WTC11 (cell line): Measurements from ENCODE around the gene SNX8. TPM values are rescaled to one million over a fixed set of nuclear protein-coding genes. Genes with fewer than 3 reads are reported as not detected.

Experiments
- ATAC-seq: fragments of 200-7000 bp; cut with Tn5 transposase; 2 replicates; pipeline ENCODE4 v1.10.0; 2021; ENCODE audit warnings: mild to moderate bottlenecking, moderate library complexity
- CTCF ChIA-PET: fragments of 300-600 bp; sonication (Branson Sonifier 250); formaldehyde crosslinking; loops from one replicate; lab custom pipeline; 2021; ENCODE audit warnings: antibody characterized with exemption; lab: Charles Lee
- POLR2A ChIA-PET: fragments of 350-600 bp; sonication (Branson Sonifier 250); formaldehyde crosslinking; loops from one replicate; lab custom pipeline; 2021; ENCODE audit warnings: antibody characterized with exemption; lab: Charles Lee
- DNase-seq: peaks from one replicate; pipeline ENCODE4 v3.0.0; 2021; ENCODE audit warnings: low spot score
- H3K27ac Mint-ChIP-seq: 2 replicates; pipeline ENCODE4 v1.8.0; 2021; ENCODE audit warnings: mixed read lengths
- H3K27me3 Mint-ChIP-seq: 2 replicates; pipeline ENCODE4 v1.8.0; 2021; ENCODE audit warnings: low read depth, mild to moderate bottlenecking, moderate library complexity, mixed read lengths
- H3K36me3 Mint-ChIP-seq: 2 replicates; pipeline ENCODE4 v1.8.0; 2021; ENCODE audit warnings: mixed read lengths
- H3K4me1 Mint-ChIP-seq: 2 replicates; pipeline ENCODE4 v1.8.0; 2022; ENCODE audit warnings: mixed read lengths
- H3K4me3 Mint-ChIP-seq: 2 replicates; pipeline ENCODE4 v1.8.0; 2021; ENCODE audit warnings: mild to moderate bottlenecking, moderate library complexity, mixed read lengths
- H3K9me3 Mint-ChIP-seq: 2 replicates; pipeline ENCODE4 v1.8.0; 2021; ENCODE audit warnings: mixed read lengths
- ATF2 ChIP-seq: sonication (generic); formaldehyde crosslinking; IDR thresholded peaks from 2 replicates; pipeline ENCODE4 v1.8.1; 2022; ENCODE audit warnings: low read depth, missing genetic modification reagents, borderline replicate concordance
- E2F1 ChIP-seq: sonication (generic); formaldehyde crosslinking; IDR thresholded peaks from 2 replicates; pipeline ENCODE4 v1.8.0; 2022; ENCODE audit warnings: mild to moderate bottlenecking, missing genetic modification reagents
- GTF2I ChIP-seq: fragments of 250-450 bp; sonication (Bioruptor Pico); conservative IDR thresholded peaks from 2 replicates; pipeline ENCODE4 v1.4.0; 2021; ENCODE audit warnings: mild to moderate bottlenecking
- HMGA2 ChIP-seq: fragments of 250-450 bp; sonication (Bioruptor Pico); IDR thresholded peaks from 2 replicates; pipeline ENCODE4 v1.4.0; 2021; ENCODE audit warnings: mild to moderate bottlenecking, moderate library complexity
- JUN ChIP-seq: sonication (generic); formaldehyde crosslinking; IDR thresholded peaks from 2 replicates; pipeline ENCODE4 v1.8.0; 2023; ENCODE audit warnings: mild to moderate bottlenecking, missing genetic modification reagents
- NR3C1 ChIP-seq: sonication (generic); formaldehyde crosslinking; conservative IDR thresholded peaks from 2 replicates; pipeline ENCODE4 v1.8.1; 2023; ENCODE audit warnings: low read depth, mild to moderate bottlenecking, missing genetic modification reagents
- PRRX2 ChIP-seq: fragments of 250-450 bp; sonication (Bioruptor Pico); IDR thresholded peaks from 2 replicates; pipeline ENCODE4 v1.8.0; 2021; ENCODE audit warnings: mild to moderate bottlenecking
- TP53 ChIP-seq: sonication (generic); formaldehyde crosslinking; IDR thresholded peaks from 2 replicates; pipeline ENCODE4 v1.8.1; 2023; ENCODE audit warnings: mild to moderate bottlenecking, missing genetic modification reagents
- ZBTB43 ChIP-seq: sonication (generic); formaldehyde crosslinking; IDR thresholded peaks from 2 replicates; pipeline ENCODE4 v1.8.1; 2023; ENCODE audit warnings: mild to moderate bottlenecking, missing genetic modification reagents
- ZNF281 ChIP-seq: sonication (generic); formaldehyde crosslinking; IDR thresholded peaks from 2 replicates; pipeline ENCODE4 v1.8.0; 2023; ENCODE audit warnings: mild to moderate bottlenecking, missing genetic modification reagents
- ZNF423 ChIP-seq: fragments of 250-450 bp; sonication (Bioruptor Pico); IDR thresholded peaks from 2 replicates; pipeline ENCODE4 v2.1.2; 2022; ENCODE audit warnings: mild to moderate bottlenecking, moderate library complexity
- ZNF532 ChIP-seq: fragments of 250-450 bp; sonication (Bioruptor Pico); IDR thresholded peaks from 2 replicates; pipeline ENCODE4 v1.9.0; 2021; ENCODE audit warnings: mild to moderate bottlenecking, borderline replicate concordance
- ZNF671 ChIP-seq: fragments of 250-450 bp; sonication (Bioruptor Pico); IDR thresholded peaks from 2 replicates; pipeline ENCODE4 v1.8.0; 2021; ENCODE audit warnings: mild to moderate bottlenecking
- total RNA-seq: library from RNA; stranded (reverse); gene quantifications from 3 replicates; pipeline ENCODE4 v1.2.3, GENCODE V29; 2021
- TF ChIP-seq, protein P1 (sequence below): sonication (generic); formaldehyde crosslinking; IDR thresholded peaks from 2 replicates; pipeline ENCODE4 v1.8.1; 2022; ENCODE audit warnings: mild to moderate bottlenecking, missing genetic modification reagents, moderate library complexity, borderline replicate concordance
- TF ChIP-seq, protein P2 (sequence below): sonication (generic); formaldehyde crosslinking; IDR thresholded peaks from 2 replicates; pipeline ENCODE4 v1.8.0; 2022; ENCODE audit warnings: missing genetic modification reagents

The SNX8 gene
- total RNA-seq, 1 experiment from 2014 or later, result 50.8 TPM

GRCh38 chr7:2209961-2210323, 104.3 kb downstream of the SNX8 start:
- H3K27ac Mint-ChIP-seq, result no peak overlapping the region
- ATAC-seq, result no peak
- DNase-seq, result no peak
- peaks cover 67% of the 10 kb centered on the region for H3K36me3 Mint-ChIP-seq
- POLR2A ChIA-PET, result interaction anchor here (0.6 kb wide), 1 partner anchor 212 kb away, joined by 3 read pairs; no protein-coding TSS in a partner anchor
- TF ChIP-seq, protein P1, sequence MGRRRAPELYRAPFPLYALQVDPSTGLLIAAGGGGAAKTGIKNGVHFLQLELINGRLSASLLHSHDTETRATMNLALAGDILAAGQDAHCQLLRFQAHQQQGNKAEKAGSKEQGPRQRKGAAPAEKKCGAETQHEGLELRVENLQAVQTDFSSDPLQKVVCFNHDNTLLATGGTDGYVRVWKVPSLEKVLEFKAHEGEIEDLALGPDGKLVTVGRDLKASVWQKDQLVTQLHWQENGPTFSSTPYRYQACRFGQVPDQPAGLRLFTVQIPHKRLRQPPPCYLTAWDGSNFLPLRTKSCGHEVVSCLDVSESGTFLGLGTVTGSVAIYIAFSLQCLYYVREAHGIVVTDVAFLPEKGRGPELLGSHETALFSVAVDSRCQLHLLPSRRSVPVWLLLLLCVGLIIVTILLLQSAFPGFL (CRISPR knock-in tag), result no peak
- TF ChIP-seq TP53 (no peak), ZNF423 (CRISPR knock-in tag) (no peak), NR3C1 (no peak), ZBTB43 (no peak), ZNF532 (no peak), GTF2I (CRISPR knock-in tag) (no peak), JUN (CRISPR knock-in tag) (no peak), HMGA2 (CRISPR knock-in tag) (no peak), E2F1 (CRISPR knock-in tag) (no peak), PRRX2 (CRISPR knock-in tag) (no peak), ATF2 (CRISPR knock-in tag) (no peak), ZNF281 (CRISPR knock-in tag) (no peak), ZNF671 (CRISPR knock-in tag) (no peak)
- TF ChIP-seq, protein P2, sequence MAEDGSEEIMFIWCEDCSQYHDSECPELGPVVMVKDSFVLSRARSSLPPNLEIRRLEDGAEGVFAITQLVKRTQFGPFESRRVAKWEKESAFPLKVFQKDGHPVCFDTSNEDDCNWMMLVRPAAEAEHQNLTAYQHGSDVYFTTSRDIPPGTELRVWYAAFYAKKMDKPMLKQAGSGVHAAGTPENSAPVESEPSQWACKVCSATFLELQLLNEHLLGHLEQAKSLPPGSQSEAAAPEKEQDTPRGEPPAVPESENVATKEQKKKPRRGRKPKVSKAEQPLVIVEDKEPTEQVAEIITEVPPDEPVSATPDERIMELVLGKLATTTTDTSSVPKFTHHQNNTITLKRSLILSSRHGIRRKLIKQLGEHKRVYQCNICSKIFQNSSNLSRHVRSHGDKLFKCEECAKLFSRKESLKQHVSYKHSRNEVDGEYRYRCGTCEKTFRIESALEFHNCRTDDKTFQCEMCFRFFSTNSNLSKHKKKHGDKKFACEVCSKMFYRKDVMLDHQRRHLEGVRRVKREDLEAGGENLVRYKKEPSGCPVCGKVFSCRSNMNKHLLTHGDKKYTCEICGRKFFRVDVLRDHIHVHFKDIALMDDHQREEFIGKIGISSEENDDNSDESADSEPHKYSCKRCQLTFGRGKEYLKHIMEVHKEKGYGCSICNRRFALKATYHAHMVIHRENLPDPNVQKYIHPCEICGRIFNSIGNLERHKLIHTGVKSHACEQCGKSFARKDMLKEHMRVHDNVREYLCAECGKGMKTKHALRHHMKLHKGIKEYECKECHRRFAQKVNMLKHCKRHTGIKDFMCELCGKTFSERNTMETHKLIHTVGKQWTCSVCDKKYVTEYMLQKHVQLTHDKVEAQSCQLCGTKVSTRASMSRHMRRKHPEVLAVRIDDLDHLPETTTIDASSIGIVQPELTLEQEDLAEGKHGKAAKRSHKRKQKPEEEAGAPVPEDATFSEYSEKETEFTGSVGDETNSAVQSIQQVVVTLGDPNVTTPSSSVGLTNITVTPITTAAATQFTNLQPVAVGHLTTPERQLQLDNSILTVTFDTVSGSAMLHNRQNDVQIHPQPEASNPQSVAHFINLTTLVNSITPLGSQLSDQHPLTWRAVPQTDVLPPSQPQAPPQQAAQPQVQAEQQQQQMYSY (CRISPR knock-in tag), result no peak
- peaks cover 6% of the 10 kb centered on the region for H3K9me3 Mint-ChIP-seq
- no peaks in the 10 kb centered on the region for H3K27me3 Mint-ChIP-seq
- H3K4me1 Mint-ChIP-seq, result no peaks in the 10 kb centered on the region
- no peak overlapping the region for H3K4me3 Mint-ChIP-seq
- CTCF ChIA-PET, result interaction anchor here (0.5 to 2.1 kb wide), 10 partner anchors 9 to 545 kb away, joined by 3 to 10 read pairs (median 6); partner anchors contain the start of gene MAD1L1
